Measurements from ENCODE around the gene PLIN4. TPM values are rescaled to one million over a fixed set of nuclear protein-coding genes. Genes with fewer than 3 reads are reported as not detected.

Gene PLIN4
- total RNA-seq, 4 donors from 2014 or later = 65.1 to 689 (median 138) TPM

- Histone ChIP-seq H3K36me3 (no peaks in the 10 kb centered on the region), H3K27me3 (peaks cover 0 to 8% of the 10 kb centered on the region in 2 donors), H3K4me1 (peaks cover 0 to 4% (median 0%) of the 10 kb centered on the region in 4 donors), H3K4me3 (no peak overlapping the region), H3K27ac (no peak overlapping the region), H3K9me3 (no peaks in the 10 kb centered on the region)
- no peak for DNase-seq (ENCODE audit: low spot score in 2 of 2)
- TF ChIP-seq EP300 (IDR thresholded peaks at IDR 0.05) (no peak), POLR2A (IDR thresholded peaks at IDR 0.05) (no peak)
- TF ChIP-seq, protein P1, sequence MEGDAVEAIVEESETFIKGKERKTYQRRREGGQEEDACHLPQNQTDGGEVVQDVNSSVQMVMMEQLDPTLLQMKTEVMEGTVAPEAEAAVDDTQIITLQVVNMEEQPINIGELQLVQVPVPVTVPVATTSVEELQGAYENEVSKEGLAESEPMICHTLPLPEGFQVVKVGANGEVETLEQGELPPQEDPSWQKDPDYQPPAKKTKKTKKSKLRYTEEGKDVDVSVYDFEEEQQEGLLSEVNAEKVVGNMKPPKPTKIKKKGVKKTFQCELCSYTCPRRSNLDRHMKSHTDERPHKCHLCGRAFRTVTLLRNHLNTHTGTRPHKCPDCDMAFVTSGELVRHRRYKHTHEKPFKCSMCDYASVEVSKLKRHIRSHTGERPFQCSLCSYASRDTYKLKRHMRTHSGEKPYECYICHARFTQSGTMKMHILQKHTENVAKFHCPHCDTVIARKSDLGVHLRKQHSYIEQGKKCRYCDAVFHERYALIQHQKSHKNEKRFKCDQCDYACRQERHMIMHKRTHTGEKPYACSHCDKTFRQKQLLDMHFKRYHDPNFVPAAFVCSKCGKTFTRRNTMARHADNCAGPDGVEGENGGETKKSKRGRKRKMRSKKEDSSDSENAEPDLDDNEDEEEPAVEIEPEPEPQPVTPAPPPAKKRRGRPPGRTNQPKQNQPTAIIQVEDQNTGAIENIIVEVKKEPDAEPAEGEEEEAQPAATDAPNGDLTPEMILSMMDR (IDR thresholded peaks at IDR 0.05) = no peak
- WGBS, 2 donors = 77 to 80% methylated on average over 42 to 43 of the region's 43 CpGs
Measured at GRCh38 chr19:4555657-4556561, 37.6 kb upstream of the PLIN4 start.

DNA sequence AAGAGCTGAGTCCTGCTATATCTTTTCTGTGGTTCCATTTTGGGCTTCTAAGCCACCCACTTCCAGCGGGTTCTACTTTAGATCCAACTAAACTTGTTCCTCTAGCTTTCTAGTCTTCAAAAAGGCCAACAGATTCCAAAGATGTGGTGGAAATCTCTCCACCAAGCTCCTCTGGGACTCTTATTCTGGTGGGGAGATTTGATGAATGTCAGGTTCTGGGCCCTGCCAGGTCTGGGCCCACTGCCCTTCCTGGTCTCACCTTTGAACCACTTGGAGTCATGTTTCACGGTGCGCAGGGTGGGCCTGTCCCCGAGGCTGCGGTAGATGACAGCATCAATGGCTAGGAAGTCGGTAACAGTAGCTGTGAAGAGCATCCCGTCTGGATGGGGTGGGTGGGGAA, 36.4 kb upstream of the PLIN4 start:
- 74 to 82% methylated on average over 7 of the region's 7 CpGs for WGBS, 2 donors
- DNase-seq (ENCODE audit: low spot score in 2 of 2) = no peak
- TF ChIP-seq, protein P1 (IDR thresholded peaks at IDR 0.05) = no peak
- no peak for TF ChIP-seq POLR2A (IDR thresholded peaks at IDR 0.05)
- no peak for TF ChIP-seq EP300 (IDR thresholded peaks at IDR 0.05)
- H3K27ac ChIP-seq = no peak overlapping the region
- H3K27me3 ChIP-seq = peaks cover 0 to 15% of the 10 kb centered on the region in 2 donors
- no peaks in the 10 kb centered on the region for H3K36me3 ChIP-seq
- H3K4me3 ChIP-seq = no peak overlapping the region
- peaks cover 0 to 4% (median 0%) of the 10 kb centered on the region in 4 donors for H3K4me1 ChIP-seq
- H3K9me3 ChIP-seq = no peaks in the 10 kb centered on the region

DNA sequence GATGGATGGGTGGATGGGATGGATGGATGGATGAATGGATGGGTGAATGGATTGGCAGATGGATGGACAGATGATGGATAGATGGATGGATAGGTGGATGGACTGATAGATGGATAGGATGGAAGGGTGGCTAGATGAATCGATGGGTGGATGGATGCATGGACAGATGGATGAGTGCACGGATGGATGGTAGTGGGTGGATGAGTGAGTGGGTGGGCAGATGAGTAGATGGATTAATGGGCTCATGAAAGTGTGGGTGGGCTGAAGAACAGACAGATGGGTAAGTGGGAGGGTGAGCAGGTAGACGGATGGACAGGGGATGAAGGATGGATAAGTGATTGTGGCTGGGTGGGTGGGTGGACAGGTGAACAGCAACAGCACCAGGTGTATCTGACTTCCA, 35.5 kb upstream of the PLIN4 start:
- peaks cover 0 to 4% (median 0%) of the 10 kb centered on the region in 4 donors for H3K4me1 ChIP-seq
- DNase-seq (ENCODE audit: low spot score in 2 of 2) = no peak
- H3K4me3 ChIP-seq = no peak overlapping the region
- no peak overlapping the region for H3K27ac ChIP-seq
- H3K9me3 ChIP-seq = no peaks in the 10 kb centered on the region
- 57 to 77% methylated on average over 3 of the region's 3 CpGs for WGBS, 2 donors
- no peaks in the 10 kb centered on the region for H3K36me3 ChIP-seq
- no peak for TF ChIP-seq POLR2A (IDR thresholded peaks at IDR 0.05)
- peaks cover 0 to 15% of the 10 kb centered on the region in 2 donors for H3K27me3 ChIP-seq

DNA sequence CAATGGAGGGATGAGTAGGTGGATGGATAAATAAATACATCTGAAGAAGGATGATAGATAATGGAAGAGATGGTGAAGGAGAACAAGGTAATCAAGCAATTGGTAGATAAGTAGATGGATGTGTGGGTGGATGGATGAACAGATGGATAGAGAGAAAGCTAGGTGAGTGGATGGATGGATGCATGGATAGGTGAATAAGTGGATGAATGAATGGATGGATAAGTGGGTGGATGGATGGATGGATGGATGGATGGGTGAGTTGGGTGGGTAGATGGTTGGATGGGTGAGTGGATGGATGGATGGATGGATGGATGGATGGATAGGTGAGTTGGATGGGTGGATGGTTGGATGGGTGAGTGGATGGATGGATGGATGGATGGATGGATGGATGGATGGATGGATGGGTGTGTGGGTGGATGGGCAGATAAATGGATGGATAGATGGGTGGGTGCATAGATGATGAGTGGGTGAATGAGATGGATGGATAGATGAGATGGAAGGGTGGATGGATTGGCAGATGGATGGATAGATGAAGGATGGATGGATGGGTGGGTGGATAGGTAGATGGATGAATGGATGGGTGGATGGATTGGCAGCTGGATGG, 34.9 kb upstream of the PLIN4 start:
- no peak overlapping the region for H3K27ac ChIP-seq
- no peaks in the 10 kb centered on the region for H3K9me3 ChIP-seq
- no peak for TF ChIP-seq POLR2A (IDR thresholded peaks at IDR 0.05)
- no peak for TF ChIP-seq EP300 (IDR thresholded peaks at IDR 0.05)
- TF ChIP-seq, protein P1 (IDR thresholded peaks at IDR 0.05) = no peak
- no peak for DNase-seq (ENCODE audit: low spot score in 2 of 2)
- no peaks in the 10 kb centered on the region for H3K36me3 ChIP-seq
- H3K4me1 ChIP-seq = peaks cover 0 to 3% (median 0%) of the 10 kb centered on the region in 4 donors
- H3K4me3 ChIP-seq = no peak overlapping the region
- peaks cover 0 to 15% of the 10 kb centered on the region in 2 donors for H3K27me3 ChIP-seq

- peaks cover 0 to 8% of the 10 kb centered on the region in 2 donors for H3K27me3 ChIP-seq
- no peaks in the 10 kb centered on the region for H3K36me3 ChIP-seq
- WGBS, 2 donors = 89 to 93% methylated on average over 5 to 18 of the region's 18 CpGs
- no peaks in the 10 kb centered on the region for H3K4me1 ChIP-seq
- H3K27ac ChIP-seq = no peak overlapping the region
- H3K9me3 ChIP-seq = no peaks in the 10 kb centered on the region
- no peak for DNase-seq (ENCODE audit: low spot score in 2 of 2)
- no peak overlapping the region for H3K4me3 ChIP-seq
- TF ChIP-seq EP300 (IDR thresholded peaks at IDR 0.05) (no peak), POLR2A (IDR thresholded peaks at IDR 0.05) (no peak)
- TF ChIP-seq, protein P1 (IDR thresholded peaks at IDR 0.05) = no peak
Measured at GRCh38 chr19:4552525-4552819, 34.2 kb upstream of the PLIN4 start.
